Amygdala (tissue), 56 donors: ENCODE measurements around the gene KCTD2.
"Not testable (repeated sequence)": the region's sequence is repeated elsewhere in the genome, so short reads cannot be mapped to it uniquely, and the experiment has no call there.

Experiments
- DNase-seq, 56 donors: peaks; one replicate each; lab custom pipeline; 2025; lab: John Stamatoyannopoulos, UW

Gene KCTD2

DNA sequence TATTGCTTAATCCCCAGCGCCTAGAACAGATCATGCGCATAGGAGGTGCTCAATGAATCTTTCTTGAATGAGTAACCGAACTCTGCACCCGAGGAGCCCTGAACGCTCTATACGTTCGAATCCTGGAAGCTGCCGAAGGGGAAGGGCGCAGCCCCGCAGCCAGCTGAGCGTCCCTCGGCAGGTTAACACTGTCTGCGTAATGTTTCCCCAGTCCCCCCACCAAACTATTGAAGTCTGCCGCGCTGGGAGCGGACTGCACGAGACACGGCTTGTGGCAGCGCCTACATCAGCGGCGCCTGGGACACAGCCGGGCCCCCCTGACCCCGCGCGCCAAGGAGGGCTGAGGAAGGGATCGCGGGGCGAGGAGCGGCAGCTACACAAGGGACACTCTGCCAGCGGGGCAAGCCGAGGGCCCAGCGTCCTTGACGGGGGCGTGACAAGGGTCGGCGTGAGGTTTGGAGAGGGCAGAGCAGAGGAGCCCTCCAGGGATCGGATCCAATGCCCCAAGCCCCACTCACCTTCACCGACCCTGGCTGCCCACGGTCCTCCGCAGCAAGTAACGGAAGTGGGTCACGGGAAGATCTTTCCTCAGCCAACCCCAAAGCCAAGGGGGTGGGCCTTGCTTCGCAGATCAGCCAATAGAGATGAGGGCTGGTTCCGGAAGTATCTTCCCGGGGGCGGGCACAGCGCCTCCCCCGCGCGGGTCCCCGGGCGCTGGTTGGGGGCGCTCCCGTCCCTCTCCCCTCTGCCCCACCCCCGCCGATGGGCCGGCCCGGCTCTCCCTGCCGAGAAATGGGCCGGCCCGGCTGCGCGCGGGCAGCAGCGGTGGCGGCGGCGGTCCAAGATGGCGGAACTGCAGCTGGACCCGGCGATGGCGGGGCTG lies at the start of gene KCTD2, which contains the start of gene ATP5PD:
KCTD2 (plus strand) TSS at position 819 of the 883 bp plus-strand sequence; CDS start at position 845, 26 bp downstream.
ATP5PD (minus strand) TSS at position 563 of the 883 bp plus-strand sequence. CDS start 4,319 bp downstream, outside the sequence.
- DNase-seq: peak; percentile 50 to 97 (median 93)

DNA sequence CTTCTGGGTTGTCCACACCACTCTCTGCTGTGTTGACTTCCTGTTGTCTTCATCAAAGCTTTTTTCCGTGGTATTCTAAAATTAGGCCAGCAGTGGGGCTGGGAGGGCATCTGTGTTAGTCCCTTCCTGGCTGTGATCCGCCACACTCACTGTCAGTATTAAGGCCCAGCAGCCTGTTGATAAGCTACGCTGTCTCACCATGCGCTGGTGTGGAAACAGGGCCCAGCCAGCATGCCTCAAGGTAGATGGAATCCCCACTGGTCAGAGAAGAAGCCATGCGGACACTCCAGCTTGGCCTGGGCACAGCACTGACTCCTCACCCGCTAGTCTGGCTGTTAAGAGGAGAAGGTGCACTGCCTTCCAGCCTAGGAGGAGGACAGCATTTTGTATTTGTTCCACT lies 48.2 kb upstream of the KCTD2 start:
- DNase-seq: no peak

GRCh38 chr17:74999523-74999922 lies 47.5 kb upstream of the KCTD2 start:
- no peak for DNase-seq

DNA sequence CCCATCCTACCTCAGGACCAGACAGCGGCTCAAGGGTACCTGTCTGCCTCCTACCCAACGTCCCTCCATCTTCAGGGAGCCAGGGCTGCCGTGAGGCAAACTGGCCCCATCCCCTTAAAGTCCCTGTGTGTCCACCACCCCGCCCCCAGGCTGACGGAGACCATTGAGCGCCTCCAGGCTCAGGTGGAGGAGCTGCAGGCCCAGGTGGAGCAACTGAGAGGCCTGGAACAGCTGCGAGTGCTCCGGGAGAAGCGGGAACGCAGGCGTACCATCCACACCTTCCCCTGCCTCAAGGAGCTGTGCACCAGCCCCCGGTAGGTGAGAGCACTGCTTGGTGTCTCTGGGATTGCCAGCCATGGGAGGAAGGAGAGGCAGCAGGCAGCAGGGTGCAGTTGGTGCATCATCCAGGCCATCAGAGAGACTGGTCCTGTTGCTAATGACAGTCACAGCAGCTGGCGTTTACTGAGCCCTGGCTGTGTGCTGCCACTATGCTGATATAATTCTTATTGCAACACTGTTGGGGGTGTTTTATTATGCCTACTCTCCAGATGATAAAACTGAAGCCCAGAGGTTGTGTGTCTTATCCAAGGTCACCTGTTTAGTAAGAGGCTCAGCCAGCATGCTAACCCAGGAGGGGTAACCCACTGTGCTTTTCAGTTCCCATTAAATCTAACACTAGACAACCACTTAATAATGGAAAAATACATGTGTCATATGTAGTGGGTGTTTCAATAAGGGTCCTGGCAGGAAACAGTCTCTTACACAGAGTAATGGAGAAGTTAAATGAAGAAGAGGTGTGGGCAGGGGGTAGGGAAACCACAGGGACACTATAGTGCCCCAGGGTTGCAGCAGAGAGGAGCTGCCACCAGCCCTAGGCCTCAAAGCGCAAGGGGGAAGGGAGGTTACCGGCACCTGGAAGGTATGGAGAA lies 44.8 kb upstream of the KCTD2 start:
- DNase-seq: no peak

DNA sequence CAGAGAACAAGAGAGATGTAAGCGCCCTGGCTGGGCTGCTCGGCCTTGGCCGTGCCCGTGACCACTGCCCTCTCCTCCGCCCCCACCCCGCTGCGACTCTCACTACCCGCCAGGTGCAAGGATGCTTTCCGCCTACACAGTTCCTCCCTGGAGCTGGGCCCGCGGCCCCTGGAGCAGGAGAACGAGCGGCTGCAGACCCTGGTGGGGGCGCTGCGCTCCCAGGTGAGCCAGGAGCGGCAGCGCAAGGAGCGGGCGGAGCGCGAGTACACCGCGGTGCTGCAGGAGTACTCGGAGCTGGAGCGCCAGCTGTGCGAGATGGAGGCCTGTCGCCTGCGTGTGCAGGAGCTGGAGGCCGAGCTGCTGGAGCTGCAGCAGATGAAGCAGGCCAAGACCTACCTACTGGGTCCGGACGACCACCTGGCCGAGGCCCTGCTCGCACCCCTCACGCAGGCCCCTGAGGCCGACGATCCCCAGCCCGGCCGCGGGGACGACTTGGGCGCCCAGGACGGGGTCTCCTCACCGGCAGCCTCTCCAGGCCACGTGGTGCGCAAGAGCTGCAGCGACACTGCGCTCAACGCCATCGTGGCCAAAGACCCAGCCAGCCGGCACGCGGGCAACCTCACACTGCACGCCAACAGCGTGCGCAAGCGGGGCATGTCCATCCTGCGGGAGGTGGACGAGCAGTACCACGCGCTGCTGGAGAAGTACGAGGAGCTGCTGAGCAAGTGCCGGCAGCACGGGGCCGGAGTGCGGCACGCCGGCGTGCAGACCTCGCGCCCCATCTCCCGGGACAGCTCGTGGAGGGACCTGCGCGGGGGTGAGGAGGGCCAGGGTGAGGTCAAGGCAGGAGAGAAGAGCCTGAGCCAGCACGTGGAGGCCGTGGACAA lies 43.7 kb upstream of the KCTD2 start:
- DNase-seq: no peak

DNA sequence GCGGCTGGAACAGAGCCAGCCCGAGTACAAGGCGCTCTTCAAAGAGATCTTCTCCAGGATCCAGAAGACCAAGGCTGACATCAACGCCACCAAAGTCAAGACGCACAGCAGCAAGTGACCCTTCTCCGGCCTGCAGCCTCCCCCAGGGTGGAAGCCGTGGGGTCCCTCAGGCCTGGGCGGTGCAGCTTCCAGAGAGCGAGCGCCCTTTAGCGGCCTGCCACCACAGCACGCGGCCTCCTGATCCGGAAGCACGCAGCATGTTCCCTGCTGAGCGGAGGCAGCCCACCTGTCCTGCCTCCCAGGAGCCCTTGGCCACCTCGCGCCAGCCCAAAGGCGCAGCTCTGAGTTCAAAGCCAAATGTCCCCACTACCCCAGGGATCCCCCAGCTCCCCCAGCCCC lies 43.1 kb upstream of the KCTD2 start:
- DNase-seq: no peak

GRCh38 chr17:75004371-75004770 lies 42.7 kb upstream of the KCTD2 start:
- no peak for DNase-seq

DNA sequence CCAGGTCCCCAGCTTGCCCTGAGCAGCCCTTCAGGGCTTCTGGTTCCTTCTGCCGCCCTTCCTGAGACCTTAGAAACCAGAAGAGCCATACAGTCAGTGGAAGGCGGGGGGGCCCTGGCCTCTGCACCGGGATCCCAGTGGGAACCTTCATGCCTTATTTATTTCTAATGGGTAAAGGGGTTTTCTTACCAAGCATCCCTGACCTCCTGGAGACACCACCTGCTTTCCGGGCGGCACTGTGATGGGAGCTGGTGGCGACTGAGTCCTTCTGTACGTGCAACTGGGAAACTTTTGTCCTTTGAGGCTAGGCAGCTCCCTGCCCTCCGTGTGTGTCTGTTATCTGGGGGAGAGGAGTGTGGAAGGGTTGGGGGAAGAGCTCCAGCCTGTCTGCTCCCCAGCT lies 41.7 kb upstream of the KCTD2 start:
- DNase-seq: no peak

- not testable (repeated sequence) for DNase-seq
Measured at GRCh38 chr17:75006084-75006483, 40.9 kb upstream of the KCTD2 start.

GRCh38 chr17:75006653-75007052 lies 40.4 kb upstream of the KCTD2 start:
- no peak for DNase-seq

DNA sequence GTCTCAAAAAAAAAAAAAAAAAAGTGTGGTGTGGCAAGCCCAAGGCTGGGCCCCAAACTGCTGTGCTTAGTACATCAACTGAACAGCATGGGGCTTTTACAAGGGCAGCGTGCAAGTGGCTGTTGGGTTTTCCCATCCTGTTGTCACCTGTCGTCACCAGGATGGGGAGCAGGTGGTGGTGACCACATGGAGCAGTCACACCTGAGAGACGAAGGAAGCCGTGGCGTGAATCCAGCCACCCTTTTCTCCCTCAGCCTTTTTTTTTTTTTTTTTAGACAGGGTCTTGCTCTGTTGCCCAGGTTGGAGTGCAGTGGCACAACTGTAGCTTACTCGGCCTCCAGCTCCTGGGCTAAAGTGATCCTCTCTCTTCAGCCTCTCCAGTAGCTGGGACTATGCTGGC lies 38.7 kb upstream of the KCTD2 start:
- DNase-seq: no peak

GRCh38 chr17:75009139-75009724 lies 37.8 kb upstream of the KCTD2 start:
- no peak for DNase-seq

- DNase-seq: peak in 3 of 56 donors; percentile 21 to 29 (median 24)
Measured at GRCh38 chr17:75010683-75011400, 36.2 kb upstream of the KCTD2 start.

- peak in 37 of 56 donors; percentile 14 to 72 (median 44) for DNase-seq
Measured at GRCh38 chr17:75011401-75012095, 35.5 kb upstream of the KCTD2 start.

DNA sequence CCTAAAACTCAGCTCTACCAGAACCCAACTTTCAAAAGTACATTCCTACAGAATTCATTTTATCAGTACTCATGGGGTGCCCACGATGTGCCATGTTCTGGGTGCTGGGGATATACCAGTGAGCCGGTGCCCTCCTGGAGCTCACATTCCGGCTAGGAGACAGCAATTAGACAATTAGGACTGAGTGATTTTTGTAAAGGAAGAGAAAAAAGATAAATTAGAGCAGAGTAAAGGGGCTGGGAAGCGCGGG lies 35.0 kb upstream of the KCTD2 start:
- DNase-seq: peak in 4 of 56 donors; percentile 41 to 57 (median 52)

DNA sequence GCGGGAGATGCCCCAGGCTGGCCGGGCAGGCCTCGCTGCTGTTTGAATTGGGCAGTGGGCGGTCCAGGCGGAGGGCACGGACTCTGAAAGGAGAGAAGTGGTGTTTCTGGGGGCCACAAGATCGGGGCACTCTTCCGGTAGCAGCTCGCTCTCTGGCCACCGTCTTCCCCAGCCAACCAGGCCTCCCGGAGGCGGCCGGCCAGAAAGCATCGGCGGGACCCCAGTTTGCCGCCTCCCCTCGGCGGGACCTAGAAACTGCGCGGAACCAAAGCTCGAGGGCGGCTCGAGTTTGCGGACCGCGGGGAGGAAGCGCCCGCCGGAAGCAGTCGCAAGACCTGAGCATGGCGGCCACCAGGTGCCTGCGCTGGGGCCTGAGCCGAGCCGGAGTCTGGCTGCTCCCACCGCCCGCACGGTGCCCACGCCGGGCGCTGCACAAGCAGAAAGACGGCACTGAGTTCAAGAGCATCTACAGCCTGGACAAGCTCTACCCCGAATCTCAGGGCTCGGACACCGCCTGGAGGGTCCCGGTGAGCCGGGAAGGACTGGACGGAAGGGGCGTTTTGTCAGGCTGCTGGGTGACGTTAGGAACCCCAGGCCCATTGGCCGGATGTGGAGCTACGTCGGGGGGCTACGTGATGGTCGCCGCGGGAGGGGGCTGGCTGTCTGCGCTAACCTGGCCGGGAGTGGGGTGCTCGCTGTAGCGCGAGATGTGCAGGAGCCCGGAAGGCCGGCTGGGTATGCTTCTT lies 34.5 kb upstream of the KCTD2 start, which contains the start of gene MRPL58:
MRPL58 (plus strand) TSS at position 325 of the 746 bp plus-strand sequence; CDS start at position 342, 17 bp downstream.
- DNase-seq: peak in 54 of 56 donors; percentile 28 to 92 (median 79)

- DNase-seq: no peak
Measured at GRCh38 chr17:75013092-75013559, 33.9 kb upstream of the KCTD2 start.

DNA sequence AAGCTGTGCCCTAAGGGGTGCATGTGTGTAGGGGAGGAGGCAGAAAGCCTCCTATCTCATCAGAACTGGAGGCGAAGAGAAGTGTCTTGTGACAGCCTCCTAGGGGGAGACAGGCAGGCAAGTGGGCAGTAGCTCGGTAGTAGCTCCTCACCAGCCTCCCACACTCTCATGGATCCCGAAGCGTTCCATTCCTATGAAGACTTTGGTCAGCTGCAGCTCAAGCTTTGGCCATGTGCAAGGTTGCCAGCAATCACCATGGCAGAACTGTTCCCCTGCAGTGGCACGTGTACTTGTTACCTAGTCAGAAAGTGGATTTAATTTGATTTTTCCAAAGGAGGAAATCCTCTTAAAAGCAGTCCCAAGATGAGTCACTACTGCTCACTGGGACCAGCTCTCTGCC lies 27.9 kb upstream of the KCTD2 start:
- peak in 4 of 56 donors; percentile 11 to 23 (median 15) for DNase-seq
